GM12875 (cell line): ENCODE measurements around the gene TSC22D2.

Experiments used
- H3K4me3 ChIP-seq: one replicate; pipeline ENCODE4 v1.5.1; 2011; ENCODE audit warnings: low read depth, low read length, control low read depth
- TF ChIP-seq, protein P1 (sequence below): IDR thresholded peaks from 2 replicates; pipeline ENCODE4 v1.5.1; 2011; ENCODE audit warnings: low read depth, mild to moderate bottlenecking, control low read depth, inconsistent platforms, low read length, moderate library complexity, borderline replicate concordance; ENCODE audit not compliant: insufficient read depth

TSC22D2 gene

GRCh38 chr3:150374975-150375374, 33.1 kb upstream of the TSC22D2 start:
- H3K4me3 ChIP-seq: no peak overlapping the region
- TF ChIP-seq, protein P1, sequence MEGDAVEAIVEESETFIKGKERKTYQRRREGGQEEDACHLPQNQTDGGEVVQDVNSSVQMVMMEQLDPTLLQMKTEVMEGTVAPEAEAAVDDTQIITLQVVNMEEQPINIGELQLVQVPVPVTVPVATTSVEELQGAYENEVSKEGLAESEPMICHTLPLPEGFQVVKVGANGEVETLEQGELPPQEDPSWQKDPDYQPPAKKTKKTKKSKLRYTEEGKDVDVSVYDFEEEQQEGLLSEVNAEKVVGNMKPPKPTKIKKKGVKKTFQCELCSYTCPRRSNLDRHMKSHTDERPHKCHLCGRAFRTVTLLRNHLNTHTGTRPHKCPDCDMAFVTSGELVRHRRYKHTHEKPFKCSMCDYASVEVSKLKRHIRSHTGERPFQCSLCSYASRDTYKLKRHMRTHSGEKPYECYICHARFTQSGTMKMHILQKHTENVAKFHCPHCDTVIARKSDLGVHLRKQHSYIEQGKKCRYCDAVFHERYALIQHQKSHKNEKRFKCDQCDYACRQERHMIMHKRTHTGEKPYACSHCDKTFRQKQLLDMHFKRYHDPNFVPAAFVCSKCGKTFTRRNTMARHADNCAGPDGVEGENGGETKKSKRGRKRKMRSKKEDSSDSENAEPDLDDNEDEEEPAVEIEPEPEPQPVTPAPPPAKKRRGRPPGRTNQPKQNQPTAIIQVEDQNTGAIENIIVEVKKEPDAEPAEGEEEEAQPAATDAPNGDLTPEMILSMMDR: no peak

DNA sequence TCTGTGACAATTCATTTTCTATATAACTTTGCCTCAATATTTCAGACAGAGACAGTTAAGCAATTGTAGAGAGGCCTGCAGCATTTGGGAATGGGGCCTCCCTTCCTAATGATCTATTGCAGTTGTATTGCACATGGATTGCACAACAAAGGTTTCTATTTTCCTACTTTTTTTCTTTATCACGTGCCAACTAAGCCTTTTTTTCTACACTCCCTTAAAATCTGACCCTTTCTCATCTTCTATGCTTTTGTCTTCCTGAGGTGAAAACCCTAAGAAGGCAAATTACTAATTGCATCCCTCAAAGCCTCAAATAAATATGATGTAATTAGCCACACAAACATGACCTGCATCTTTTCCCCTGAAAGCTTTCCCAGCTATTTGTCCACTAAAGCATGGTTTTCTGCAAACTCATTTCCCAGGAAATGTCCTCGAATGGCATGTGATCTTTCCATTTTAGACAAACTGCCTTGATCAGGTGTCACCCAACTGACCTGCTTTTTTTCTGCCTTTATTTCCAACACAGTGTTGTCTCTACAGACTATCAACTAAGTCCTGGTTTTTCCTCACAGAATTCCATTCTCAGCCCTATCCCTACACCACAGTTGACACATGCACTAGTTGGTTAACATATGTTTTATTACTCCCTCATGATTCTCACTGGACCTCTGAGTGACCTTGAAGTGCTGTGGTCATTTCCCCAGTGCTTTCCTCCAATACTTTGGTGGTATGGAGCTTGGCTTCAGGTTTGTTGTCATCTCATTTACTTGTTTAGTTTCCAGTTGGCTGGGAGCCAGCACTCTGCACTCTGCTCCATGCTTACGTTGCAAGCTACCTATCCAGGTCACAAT, 31.9 kb upstream of the TSC22D2 start:
- H3K4me3 ChIP-seq: no peak overlapping the region

GRCh38 chr3:150377601-150378300, 30.3 kb upstream of the TSC22D2 start:
- no peak overlapping the region for H3K4me3 ChIP-seq
- TF ChIP-seq, protein P1: no peak

More for the DNA sequence above, 31.9 kb upstream of the TSC22D2 start:
- TF ChIP-seq, protein P1: no peak

DNA sequence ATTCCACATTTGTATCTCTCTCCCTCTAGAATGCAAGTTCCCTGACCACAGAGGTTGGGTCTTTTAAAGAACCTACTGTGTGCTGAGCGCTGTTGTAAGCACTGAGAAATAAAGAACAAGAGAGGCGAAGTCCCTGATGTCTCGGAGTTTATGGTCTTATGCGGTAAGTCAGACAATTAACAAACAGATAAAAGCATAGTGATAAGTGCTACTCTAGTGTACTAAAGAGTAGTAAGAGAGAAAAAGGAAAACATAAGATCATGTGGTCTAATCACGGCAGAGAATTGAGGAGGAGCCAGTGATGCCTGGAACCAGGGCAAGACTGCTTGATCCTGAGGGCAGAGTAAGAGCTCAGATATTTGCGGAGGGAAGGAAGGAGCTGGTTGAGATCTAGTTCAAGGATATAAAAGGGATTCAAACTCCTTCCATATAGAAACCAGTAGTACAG, 29.8 kb upstream of the TSC22D2 start:
- TF ChIP-seq, protein P1: no peak

GRCh38 chr3:150379469-150379868, 28.6 kb upstream of the TSC22D2 start:
- TF ChIP-seq, protein P1: no peak
- H3K4me3 ChIP-seq: no peak overlapping the region

More for the DNA sequence above, 29.8 kb upstream of the TSC22D2 start:
- no peak overlapping the region for H3K4me3 ChIP-seq

DNA sequence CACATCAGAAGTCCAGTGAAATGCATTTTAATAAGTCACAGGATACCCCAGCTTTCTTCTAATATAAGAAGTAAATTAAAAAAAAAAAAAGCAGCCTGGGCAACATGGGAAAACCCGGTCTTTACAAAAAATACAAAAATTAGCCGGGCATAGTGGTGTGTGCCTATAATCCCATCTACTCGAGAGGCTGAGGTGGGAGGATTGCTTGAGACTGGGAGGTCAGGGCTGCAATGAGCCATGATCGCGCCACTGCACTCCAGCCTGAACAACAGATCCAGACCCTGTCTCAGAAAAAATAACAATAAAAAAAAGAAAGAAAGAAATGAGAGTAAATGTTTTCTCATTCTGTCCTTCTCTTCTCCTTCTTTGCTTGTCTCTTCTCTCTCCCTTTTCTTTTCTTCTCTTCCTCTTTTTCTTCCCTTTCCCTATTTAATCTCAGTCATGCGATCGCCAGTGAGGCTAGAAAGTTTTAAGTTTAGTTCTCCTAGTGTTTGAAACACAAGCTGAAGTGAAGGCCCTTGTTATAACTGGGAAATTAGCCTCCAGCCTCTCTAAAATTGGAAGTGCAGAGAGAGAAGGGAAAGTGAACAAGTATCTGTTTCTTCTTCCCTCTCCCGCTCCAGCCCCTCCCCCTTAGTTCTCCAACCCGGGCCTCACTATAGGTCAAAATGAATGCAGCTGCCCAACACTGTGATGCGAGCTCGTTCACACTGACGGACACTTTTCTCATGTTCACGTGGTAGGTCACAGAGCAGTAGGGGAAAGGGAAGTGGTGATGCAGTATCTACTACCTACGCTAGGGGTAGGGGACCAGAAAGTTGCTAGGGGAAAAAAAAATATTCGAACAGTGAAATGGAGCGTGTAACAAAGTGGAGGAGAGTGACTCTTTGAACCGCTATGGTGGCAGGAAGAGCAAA, 23.5 kb upstream of the TSC22D2 start:
- TF ChIP-seq, protein P1: peak; percentile 55; the same call in 1 of the 2 replicates
- H3K4me3 ChIP-seq: peak overlapping the region; percentile 30
